Measurements from ENCODE around the gene LUZP4.
"Not testable (repeated sequence)": the region's sequence is repeated elsewhere in the genome, so short reads cannot be mapped to it uniquely, and the experiment has no call there.

LUZP4 gene

DNA sequence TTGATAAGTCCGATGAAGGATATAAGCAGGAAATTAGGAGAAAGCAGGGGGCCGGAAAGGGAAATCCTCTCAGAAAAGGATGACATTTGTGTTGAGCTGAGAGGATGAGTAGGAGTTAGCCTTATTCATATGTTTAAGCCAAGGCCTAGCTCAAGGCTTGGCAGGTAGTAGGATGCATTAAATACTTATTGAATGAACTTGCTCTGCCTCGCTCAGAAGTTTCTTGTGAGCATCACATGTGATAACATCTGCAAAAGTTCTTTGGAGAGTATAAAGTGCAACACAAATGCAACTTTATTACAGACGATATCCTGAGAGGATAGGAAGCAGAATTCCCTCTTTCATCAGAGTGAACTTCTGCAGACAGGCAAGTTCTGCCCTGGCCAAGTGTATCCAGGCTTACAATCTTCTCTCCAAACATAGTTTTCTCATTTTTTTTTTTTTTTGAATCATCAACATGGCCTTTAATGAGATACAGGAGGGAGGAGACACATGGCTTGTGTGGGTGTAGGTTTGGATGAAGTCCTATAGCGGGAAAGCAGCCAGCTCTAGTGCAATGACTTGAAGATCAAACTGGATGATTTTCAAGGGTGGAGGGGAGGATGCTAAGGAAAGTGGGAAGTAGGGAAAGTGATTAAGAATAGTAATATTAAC, 48.1 kb downstream of the LUZP4 start:
- FAIRE-seq = no peak

DNA sequence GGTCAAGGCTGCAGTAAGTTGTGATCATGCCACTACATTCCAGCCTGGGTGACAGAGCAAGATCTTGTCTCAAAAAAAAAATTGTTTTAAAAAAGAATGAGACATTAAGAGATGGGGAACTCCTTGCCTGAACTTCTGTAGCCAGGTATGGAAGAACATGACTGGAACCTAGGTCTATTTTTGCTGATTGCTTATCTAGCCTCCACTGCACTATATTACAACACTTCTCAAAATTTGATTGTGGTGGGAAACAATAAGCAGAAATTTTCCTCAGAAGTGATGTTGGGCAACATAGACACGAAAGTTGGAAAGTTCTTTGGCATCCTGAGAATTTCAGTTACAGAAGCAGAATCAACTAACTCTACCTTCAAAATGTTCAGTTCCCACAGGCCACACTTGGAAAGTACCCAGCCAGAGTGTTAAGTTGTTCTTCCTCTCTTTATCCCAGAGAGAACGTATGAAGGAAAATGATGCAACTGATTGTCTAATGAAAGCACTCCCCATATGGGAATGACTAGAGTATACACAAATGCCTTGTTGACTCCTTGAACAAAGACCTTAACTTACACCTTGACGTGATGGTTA, 50.0 kb downstream of the LUZP4 start:
- no peak for FAIRE-seq

DNA sequence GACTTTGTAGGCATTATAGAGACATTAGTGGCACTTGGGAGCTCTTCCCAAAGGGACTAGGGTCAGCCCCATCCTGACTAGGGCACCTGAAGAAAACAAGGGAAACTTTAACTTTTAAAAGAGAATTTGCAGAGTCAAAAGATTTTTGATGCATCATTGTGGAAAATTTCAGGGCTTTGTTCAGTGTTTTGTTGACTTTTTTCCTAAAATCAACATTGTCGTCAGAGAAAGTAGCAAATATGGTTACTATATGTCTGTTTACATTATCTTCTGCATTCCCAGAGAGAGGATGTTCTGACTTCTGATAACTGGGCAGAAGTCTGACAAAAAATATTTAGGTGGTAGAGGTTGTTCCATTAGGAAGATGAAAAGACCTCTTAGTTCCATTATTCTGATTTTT, 51.9 kb downstream of the LUZP4 start:
- FAIRE-seq = no peak

DNA sequence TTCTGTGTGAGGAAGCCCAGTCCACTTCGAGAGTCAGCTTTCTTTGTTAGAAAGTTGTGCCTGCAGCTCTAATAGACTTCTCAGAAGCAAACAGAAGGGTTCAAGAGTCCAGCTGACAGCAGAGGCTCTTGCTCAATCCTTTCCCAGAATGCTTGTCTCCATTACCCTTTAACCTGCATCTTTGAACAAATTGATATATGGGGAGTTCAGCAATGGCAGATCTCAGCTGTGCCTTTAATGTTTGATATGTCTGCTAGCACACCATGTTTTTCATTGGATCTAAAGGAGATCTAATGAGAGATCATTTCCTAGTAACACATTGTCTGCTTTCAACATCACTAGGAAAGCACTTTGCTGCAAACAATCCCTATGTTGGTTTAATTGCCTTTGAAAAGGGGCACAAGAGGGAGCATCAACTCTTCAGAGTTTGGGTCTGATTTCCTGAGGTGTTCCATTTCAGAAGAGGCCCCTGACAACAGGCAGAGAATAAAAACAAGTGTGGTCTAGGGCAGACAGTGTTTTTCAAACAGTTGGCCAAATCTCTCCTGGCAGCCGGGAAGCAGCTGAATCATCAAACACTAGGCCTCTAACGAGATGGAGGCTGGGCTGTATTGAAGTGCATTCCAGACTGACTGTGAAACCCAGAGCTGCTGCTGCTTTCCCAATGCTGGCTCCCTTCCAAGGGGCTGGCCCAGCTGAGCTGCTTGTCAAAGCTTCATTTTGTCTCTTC, 55.5 kb downstream of the LUZP4 start:
- no peak for FAIRE-seq

DNA sequence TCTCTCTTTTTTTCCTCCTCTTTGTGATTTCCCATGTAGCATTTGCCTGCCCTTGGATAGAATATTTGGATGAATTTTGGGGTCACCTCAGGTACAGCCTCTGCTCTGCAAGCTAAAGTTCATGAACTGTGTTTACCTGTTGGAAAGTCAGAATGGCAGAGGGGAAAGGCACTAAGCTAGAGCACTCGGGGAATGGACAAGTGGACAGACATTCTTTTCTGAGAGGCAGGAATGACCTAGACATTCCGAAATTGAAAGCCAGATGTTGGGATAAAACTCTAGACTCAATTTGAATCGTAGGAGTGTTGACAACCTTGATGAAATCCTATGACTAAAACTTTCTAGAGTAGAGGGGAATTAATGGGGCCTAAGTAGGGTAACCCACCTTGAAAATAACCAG, 56.1 kb downstream of the LUZP4 start:
- FAIRE-seq = no peak

DNA sequence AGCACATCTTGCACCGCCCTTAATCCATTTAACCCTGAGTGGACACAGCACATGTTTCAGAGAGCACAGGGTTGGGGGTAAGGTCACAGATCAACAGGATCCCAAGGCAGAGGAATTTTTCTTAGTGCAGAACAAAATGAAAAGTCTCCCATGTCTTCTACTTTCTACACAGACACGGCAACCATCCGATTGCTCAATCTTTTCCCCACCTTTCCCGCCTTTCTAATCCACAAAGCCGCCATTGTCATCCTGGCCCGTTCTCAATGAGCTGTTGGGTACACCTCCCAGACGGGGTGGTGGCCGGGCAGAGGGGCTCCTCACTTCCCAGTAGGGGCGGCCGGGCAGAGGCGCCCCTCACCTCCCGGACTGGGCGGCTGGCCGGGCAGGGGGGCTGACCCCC, 57.2 kb downstream of the LUZP4 start:
- FAIRE-seq = not testable (repeated sequence)

DNA sequence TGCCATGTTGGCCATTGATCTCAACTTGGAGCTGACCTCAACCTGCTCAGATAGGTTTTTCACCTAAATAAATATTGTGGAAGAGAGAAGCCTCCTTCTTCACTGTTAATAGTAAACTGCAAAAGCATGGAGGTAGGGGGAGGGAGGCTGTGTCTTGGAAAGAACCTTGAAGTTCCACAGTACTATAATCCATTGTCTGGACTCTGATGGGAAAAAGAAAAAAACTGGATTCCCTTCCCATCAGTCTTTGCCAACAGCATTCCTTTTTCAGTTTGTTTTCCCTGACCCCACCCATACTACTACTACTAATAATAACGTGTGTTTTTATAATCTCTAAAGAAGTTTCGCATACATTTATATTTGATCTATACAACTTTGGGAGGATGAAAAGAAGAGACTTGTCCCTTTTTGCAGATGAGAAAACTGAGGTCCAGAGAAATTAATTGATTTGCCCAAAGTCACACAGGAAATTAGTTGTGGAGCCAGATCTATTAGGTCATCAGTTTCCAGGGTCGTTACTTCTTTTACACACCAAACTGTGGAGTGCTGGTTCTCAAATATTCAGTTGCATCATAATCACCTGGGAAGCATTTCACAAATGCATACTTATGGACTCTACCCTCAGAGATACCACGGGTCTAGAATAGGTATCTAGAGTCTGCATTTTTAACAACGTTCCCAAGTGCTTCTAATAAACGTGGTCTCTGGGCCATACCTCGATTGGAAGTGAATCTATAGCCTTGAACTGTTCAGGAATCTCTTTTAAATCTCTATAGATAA, 59.1 kb downstream of the LUZP4 start:
- FAIRE-seq = no peak

DNA sequence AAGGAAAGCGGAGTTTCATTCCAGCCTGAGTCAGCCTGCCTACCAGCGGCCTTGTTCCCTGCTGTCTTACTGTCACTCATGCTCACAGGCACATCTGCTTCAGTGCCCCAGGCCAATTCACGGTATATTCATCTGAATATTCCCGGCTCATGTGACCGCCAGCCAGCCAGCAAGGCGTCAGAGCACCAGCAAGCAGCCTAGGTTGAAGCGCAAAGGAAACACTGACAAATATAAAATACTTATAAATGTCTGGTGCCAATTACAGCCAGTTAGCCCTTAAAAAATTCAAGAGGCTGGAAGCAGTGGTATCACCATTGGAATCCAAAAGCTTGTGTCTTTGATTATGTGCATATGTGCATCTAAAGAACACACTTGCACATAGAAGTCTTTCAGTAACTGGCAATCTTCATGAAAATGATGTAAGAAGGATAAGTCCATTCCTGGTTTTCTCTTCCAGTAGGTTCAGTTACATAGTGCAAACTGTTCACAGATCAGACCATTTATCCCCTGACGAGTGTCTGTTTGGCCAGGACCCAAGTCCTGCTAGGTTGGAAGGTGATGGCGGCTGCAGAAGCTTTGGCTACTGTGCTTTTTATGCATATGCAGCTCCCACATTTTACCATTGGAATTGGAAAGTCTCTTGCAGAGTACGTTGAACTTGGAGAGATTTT, 61.3 kb downstream of the LUZP4 start:
- FAIRE-seq = no peak

DNA sequence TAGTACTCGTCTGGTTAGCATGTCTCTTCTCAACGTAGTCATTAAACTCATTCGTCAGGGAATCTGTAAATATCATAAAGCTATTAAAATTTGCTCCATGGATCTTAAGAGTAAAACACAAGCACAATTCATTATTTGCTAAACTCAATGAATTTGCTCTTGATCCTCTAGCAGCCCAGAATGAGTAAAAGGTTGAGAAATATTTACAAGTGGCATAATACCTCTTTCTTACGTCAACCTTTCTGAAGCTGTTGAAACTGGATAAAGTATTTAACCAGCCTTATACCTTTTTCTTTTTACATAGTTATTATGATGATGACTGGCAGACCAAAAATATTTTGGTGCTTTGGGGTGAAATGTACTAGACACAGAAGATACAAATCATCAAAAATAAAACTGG, 66.9 kb downstream of the LUZP4 start:
- no peak for FAIRE-seq

Measured in TTC549 (cell line).